B cell (primary cell): ENCODE results near the gene ERC2. TPM values are rescaled to one million over a fixed set of nuclear protein-coding genes. Genes with fewer than 3 reads are reported as not detected.
A peak's percentile ranks its signal among the peaks of the same experiment; 100 is the strongest.

Source experiments
- ATAC-seq: fragments of 200-7000 bp; cut with Tn5 transposase; one replicate; pipeline ENCODE4 v1.10.0; 2021; ENCODE audit warnings: low read depth, mild to moderate bottlenecking, moderate number of reproducible peaks, moderate library complexity
- CTCF ChIA-PET: fragments of 350-600 bp; sonication (Branson Sonifier 250); formaldehyde crosslinking; loops from one replicate; lab custom pipeline; 2021; ENCODE audit warnings: antibody characterized with exemption, inconsistent platforms; lab: Charles Lee
- POLR2A ChIA-PET: fragments of 350-600 bp; sonication (Branson Sonifier 250); formaldehyde crosslinking; loops from one replicate; lab custom pipeline; 2021; ENCODE audit warnings: antibody characterized with exemption; lab: Charles Lee
- DNase-seq: peaks from one replicate; pipeline ENCODE4 v3.0.0; 2013
- H2AFZ ChIP-seq: 2 replicates; pipeline ENCODE4 v1.6.1; 2012; ENCODE audit warnings: mild to moderate bottlenecking, low read depth, low read length; ENCODE audit not compliant: insufficient read depth, poor library complexity, severe bottlenecking
- H3K27ac ChIP-seq, 2 donors: 1 replicate in 1 of 2; 2 replicates in 1 of 2; pipeline ENCODE4 v1.5.1; 2012 to 2013; ENCODE audit warnings: low read length in 2 of 2, mild to moderate bottlenecking in 2 of 2, moderate library complexity in 1 of 2
- H3K27me3 ChIP-seq, 4 experiments: fragments of 200-600 bp in 1 of 4; sonication (generic) in 1 of 4; replicated peaks in 1 of 4; 1 replicate in 2 of 4; 2 replicates in 2 of 4; pipeline versions ENCODE4 v1.6.1 to v1.7.0; 2013 to 2016; ENCODE audit warnings: low read length in 3 of 4, mild to moderate bottlenecking in 2 of 4, mixed read lengths in 1 of 4, moderate library complexity in 1 of 4; ENCODE audit not compliant: insufficient read depth in 4 of 4, control insufficient read depth in 3 of 4; ENCODE audit errors: control extremely low read depth in 1 of 4
- H3K36me3 ChIP-seq, 2 experiments: replicated peaks in 1 of 2; 1 replicate in 1 of 2; 2 replicates in 1 of 2; pipeline versions ENCODE4 v1.6.1 to v1.7.1; 2013; ENCODE audit warnings: low read length in 1 of 2; ENCODE audit not compliant: insufficient read depth in 2 of 2, control insufficient read depth in 1 of 2; ENCODE audit errors: control extremely low read depth in 1 of 2, extremely low read depth in 1 of 2
- H3K4me1 ChIP-seq, 2 donors: fragments of 200-600 bp in 1 of 2; sonication (generic) in 1 of 2; 1 replicate in 1 of 2; 2 replicates in 1 of 2; pipeline versions ENCODE4 v1.5.1 to v1.6.1; 2013 to 2017; ENCODE audit warnings: low read length in 2 of 2; ENCODE audit not compliant: control insufficient read depth in 2 of 2, insufficient read depth in 2 of 2
- H3K4me2 ChIP-seq: replicated peaks from 2 replicates; pipeline ENCODE3; 2012; ENCODE audit warnings: mild to moderate bottlenecking, low read depth, low read length; ENCODE audit not compliant: poor library complexity, severe bottlenecking
- H3K4me3 ChIP-seq, 5 experiments: fragments of 200-600 bp in 1 of 5; sonication (generic) in 1 of 5; 1 replicate in 3 of 5; 2 replicates in 2 of 5; pipeline versions ENCODE4 v1.5.1 to v1.7.0; 2011 to 2016; ENCODE audit warnings: low read length in 4 of 5, mild to moderate bottlenecking in 4 of 5, low read depth in 2 of 5, control low read depth in 1 of 5, moderate library complexity in 1 of 5; ENCODE audit not compliant: insufficient read depth in 1 of 5; ENCODE audit errors: control extremely low read depth in 1 of 5, extremely low read depth in 1 of 5
- H3K79me2 ChIP-seq: fragments of 200-600 bp; sonication (generic); one replicate; pipeline ENCODE4 v1.6.0; 2016; ENCODE audit warnings: low read length; ENCODE audit not compliant: control insufficient read depth, insufficient read depth
- H3K9ac ChIP-seq: fragments of 200-600 bp; sonication (generic); 2 replicates; pipeline ENCODE4 v1.6.1; 2017; ENCODE audit warnings: mild to moderate bottlenecking, low read length, moderate library complexity
- H3K9me3 ChIP-seq, 3 donors: one replicate each; pipeline versions ENCODE4 v1.6.1 to v1.7.1; 2013; ENCODE audit warnings: low read length in 2 of 3; ENCODE audit not compliant: control insufficient read depth in 2 of 3, insufficient read depth in 1 of 3; ENCODE audit errors: control extremely low read depth in 1 of 3
- H4K20me1 ChIP-seq: 2 replicates; pipeline ENCODE4 v1.6.0; 2012; ENCODE audit warnings: mild to moderate bottlenecking, low read length; ENCODE audit not compliant: insufficient read depth, control insufficient read depth, poor library complexity, severe bottlenecking
- H3K27ac Mint-ChIP-seq: one replicate; pipeline ENCODE4 v1.8.0; 2021; ENCODE audit warnings: mixed read lengths
- H3K27me3 Mint-ChIP-seq: one replicate; pipeline ENCODE4 v1.8.0; 2021; ENCODE audit warnings: mixed read lengths
- H3K4me1 Mint-ChIP-seq: one replicate; pipeline ENCODE4 v1.8.0; 2021; ENCODE audit warnings: mixed read lengths
- H3K4me3 Mint-ChIP-seq: one replicate; pipeline ENCODE4 v1.8.0; 2021; ENCODE audit warnings: mixed read lengths
- H3K9me3 Mint-ChIP-seq: one replicate; pipeline ENCODE4 v1.8.0; 2022; ENCODE audit warnings: mixed read lengths; ENCODE audit not compliant: insufficient read depth
- EZH2 ChIP-seq: IDR thresholded peaks from 2 replicates; pipeline ENCODE4 v1.6.1; 2012; ENCODE audit warnings: borderline replicate concordance, low read depth, mild to moderate bottlenecking, moderate library complexity, low read length; ENCODE audit not compliant: insufficient read depth, poor library complexity, severe bottlenecking
- WGBS: methylation state at CpG from one replicate; pipeline ENCODE4 v1.1.5; 2013; ENCODE audit warnings: missing lambda C conversion rate; ENCODE audit not compliant: insufficient coverage; 5-methylcytosine and 5-hydroxymethylcytosine counted together
- intact Hi-C: fragments of 100-400 bp; cut with micrococcal nuclease; formaldehyde crosslinking; loops from one replicate; pipeline ENCODE4 v1.10.0; 2022
- polyA plus RNA-seq: library from polyadenylated mRNA; depleted of rRNA; stranded (reverse); fragments of >200 nt; gene quantifications from 2 replicates; pipeline ENCODE4 v1.2.3, GENCODE V29; 2012
- total RNA-seq, 2 donors: library from RNA; stranded (reverse); fragments of 120-200 nt in 1 of 2; gene quantifications; 1 replicate in 1 of 2; 2 replicates in 1 of 2; pipeline versions ENCODE4 v1.2.3 to v1.2.4, GENCODE V29; 2013 to 2022
- TF ChIP-seq, protein P1 (sequence below): fragments of 200-600 bp; IDR thresholded peaks from one replicate; pipeline ENCODE4 v1.8.0; 2022; ENCODE audit warnings: antibody characterized with exemption, mild to moderate bottlenecking

Gene ERC2
- total and polyA plus RNA-seq, 2 donors (not counting 1 experiment from before 2014, with no cell fraction given), result not detected

DNA sequence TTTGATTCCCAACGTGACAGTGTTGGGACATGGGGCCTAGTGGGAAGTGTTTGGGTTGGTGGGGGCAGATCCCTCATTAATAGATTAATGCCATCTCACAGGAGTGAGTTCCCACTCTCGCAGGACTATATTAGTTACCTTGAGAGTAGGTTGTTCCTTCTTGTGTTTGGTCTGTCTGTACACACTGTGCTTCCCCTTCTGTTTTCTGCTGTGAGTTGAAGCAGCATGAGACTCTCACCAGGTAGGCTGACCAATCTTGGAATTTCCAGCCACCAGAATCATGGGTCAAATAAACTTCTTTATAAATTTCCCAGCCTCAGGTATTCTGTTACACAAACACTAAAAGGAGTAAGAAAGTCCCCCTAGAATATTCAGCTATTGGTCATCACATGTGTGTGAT is 145.4 kb downstream of the ERC2 start:
- intact Hi-C loops, result no loop called here
- POLR2A ChIA-PET, result no interaction called here
- Mint-ChIP-seq H3K4me3 (no peak overlapping the region), H3K4me1 (peaks cover 36% of the 10 kb centered on the region), H3K27me3 (peaks cover 4% of the 10 kb centered on the region), H3K27ac (no peak overlapping the region), H3K9me3 (no peaks in the 10 kb centered on the region)
- Histone ChIP-seq H3K9ac (no peak overlapping the region), H3K4me3 (no peak overlapping the region), H3K79me2 (no peaks in the 10 kb centered on the region), H3K4me1 (peaks cover 20 to 28% of the 10 kb centered on the region in 2 donors), H3K27me3 (no peaks in the 10 kb centered on the region), H3K27ac (no peak overlapping the region), H2AFZ (no peak overlapping the region), H3K4me2 (no peak overlapping the region), H4K20me1 (no peaks in the 10 kb centered on the region), H3K9me3 (no peaks in the 10 kb centered on the region), H3K36me3 (no peaks in the 10 kb centered on the region)
- TF ChIP-seq EZH2, result no peak
- CTCF ChIA-PET, result no interaction called here
- DNase-seq (no peak), ATAC-seq (no peak)
- WGBS, result no CpG with 5 or more reads among the region's 2 CpGs

DNA sequence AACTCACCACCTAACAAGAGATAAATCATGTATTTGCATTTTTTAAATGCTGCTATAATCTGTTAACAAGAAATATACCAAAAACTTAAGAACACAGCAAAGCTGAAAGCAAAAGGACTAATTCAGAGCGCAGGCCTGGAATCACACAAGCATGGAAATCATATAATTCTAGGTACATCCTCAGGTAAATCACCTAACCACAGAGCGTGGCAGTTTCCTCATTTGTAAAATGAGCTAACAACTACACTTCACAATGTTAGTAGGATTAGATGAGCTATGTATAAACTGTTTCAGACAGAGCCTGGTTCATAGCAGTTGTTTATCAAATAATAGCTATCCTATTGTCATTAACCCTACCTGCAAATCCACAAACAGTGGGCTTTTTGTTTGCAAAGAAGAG is 146.4 kb downstream of the ERC2 start:
- intact Hi-C loops, result no loop called here
- Histone ChIP-seq H2AFZ (no peak overlapping the region), H3K36me3 (no peaks in the 10 kb centered on the region), H3K79me2 (no peaks in the 10 kb centered on the region), H3K4me2 (peak overlapping the region; percentile 21), H3K27ac (no peak overlapping the region), H3K4me1 (peaks cover 20 to 28% of the 10 kb centered on the region in 2 donors), H4K20me1 (no peaks in the 10 kb centered on the region), H3K9me3 (no peaks in the 10 kb centered on the region), H3K9ac (peak overlapping the region; percentile 18), H3K4me3 (no peak overlapping the region), H3K27me3 (no peaks in the 10 kb centered on the region)
- TF ChIP-seq EZH2, result no peak
- TF ChIP-seq, protein P1, sequence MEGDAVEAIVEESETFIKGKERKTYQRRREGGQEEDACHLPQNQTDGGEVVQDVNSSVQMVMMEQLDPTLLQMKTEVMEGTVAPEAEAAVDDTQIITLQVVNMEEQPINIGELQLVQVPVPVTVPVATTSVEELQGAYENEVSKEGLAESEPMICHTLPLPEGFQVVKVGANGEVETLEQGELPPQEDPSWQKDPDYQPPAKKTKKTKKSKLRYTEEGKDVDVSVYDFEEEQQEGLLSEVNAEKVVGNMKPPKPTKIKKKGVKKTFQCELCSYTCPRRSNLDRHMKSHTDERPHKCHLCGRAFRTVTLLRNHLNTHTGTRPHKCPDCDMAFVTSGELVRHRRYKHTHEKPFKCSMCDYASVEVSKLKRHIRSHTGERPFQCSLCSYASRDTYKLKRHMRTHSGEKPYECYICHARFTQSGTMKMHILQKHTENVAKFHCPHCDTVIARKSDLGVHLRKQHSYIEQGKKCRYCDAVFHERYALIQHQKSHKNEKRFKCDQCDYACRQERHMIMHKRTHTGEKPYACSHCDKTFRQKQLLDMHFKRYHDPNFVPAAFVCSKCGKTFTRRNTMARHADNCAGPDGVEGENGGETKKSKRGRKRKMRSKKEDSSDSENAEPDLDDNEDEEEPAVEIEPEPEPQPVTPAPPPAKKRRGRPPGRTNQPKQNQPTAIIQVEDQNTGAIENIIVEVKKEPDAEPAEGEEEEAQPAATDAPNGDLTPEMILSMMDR, result no peak
- CTCF ChIA-PET, result no interaction called here
- ATAC-seq (peak; percentile 39), DNase-seq (peak; percentile 44)
- Mint-ChIP-seq H3K9me3 (no peaks in the 10 kb centered on the region), H3K27ac (no peak overlapping the region), H3K4me1 (peaks cover 36% of the 10 kb centered on the region), H3K27me3 (peaks cover under 1% of the 10 kb centered on the region), H3K4me3 (peak overlapping the region; percentile 55)
- no CpG with 5 or more reads among the region's 2 CpGs for WGBS
- POLR2A ChIA-PET, result no interaction called here
